A673 (cell line): Measurements from ENCODE around the gene PRSS53.

Experiments used
- EZH2 ChIP-seq: fragments of 200-600 bp; sonication (generic); IDR thresholded peaks from 2 replicates; pipeline ENCODE4 v1.6.1; 2017; ENCODE audit warnings: borderline replicate concordance, low read depth, mild to moderate bottlenecking, mixed read lengths, antibody characterized with exemption, low read length; ENCODE audit not compliant: poor library complexity, severe bottlenecking
- TF ChIP-seq, protein P1 (sequence below): fragments of 300-800, 200-600 bp; sonication (generic); conservative IDR thresholded peaks from 2 replicates; pipeline ENCODE4 v1.5.1; 2017; ENCODE audit warnings: low read depth, mild to moderate bottlenecking, antibody characterized with exemption, low read length, moderate library complexity, mixed read lengths

- TF ChIP-seq, protein P1, sequence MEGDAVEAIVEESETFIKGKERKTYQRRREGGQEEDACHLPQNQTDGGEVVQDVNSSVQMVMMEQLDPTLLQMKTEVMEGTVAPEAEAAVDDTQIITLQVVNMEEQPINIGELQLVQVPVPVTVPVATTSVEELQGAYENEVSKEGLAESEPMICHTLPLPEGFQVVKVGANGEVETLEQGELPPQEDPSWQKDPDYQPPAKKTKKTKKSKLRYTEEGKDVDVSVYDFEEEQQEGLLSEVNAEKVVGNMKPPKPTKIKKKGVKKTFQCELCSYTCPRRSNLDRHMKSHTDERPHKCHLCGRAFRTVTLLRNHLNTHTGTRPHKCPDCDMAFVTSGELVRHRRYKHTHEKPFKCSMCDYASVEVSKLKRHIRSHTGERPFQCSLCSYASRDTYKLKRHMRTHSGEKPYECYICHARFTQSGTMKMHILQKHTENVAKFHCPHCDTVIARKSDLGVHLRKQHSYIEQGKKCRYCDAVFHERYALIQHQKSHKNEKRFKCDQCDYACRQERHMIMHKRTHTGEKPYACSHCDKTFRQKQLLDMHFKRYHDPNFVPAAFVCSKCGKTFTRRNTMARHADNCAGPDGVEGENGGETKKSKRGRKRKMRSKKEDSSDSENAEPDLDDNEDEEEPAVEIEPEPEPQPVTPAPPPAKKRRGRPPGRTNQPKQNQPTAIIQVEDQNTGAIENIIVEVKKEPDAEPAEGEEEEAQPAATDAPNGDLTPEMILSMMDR, result no peak
- TF ChIP-seq EZH2, result no peak
Observed at GRCh38 chr16:31061813-31062440, 26.8 kb downstream of the PRSS53 start.
